HG02588 (cell line): ENCODE measurements around the gene ZFP69.
A peak's percentile ranks its signal among the peaks of the same experiment; 100 is the strongest.
"Not testable (repeated sequence)": the region's sequence is repeated elsewhere in the genome, so short reads cannot be mapped to it uniquely, and the experiment has no call there.

Experiments
- ATAC-seq: cut with Tn5 transposase; IDR thresholded peaks from one replicate; pipeline ENCODE4 v1.9.1; 2021; ENCODE audit warnings: mild to moderate bottlenecking, moderate library complexity; ENCODE audit not compliant: unreplicated experiment

Gene ZFP69

GRCh38 chr1:40476924-40477677 is at the start of gene ZFP69:
Gene ZFP69 (plus strand): TSS chr1:40477290. CDS start chr1:40479362, 2,072 bp downstream.
- ATAC-seq: peak; percentile 76

- no peak for ATAC-seq
Measured at GRCh38 chr1:40431385-40431784, 45.7 kb upstream of the ZFP69 start.

- no peak for ATAC-seq
Measured at GRCh38 chr1:40432644-40433390, 44.3 kb upstream of the ZFP69 start.

- no peak for ATAC-seq
Measured at GRCh38 chr1:40435471-40435870, 41.6 kb upstream of the ZFP69 start.

GRCh38 chr1:40435876-40436275 is 41.2 kb upstream of the ZFP69 start:
- ATAC-seq: no peak

- ATAC-seq: no peak
Measured at GRCh38 chr1:40438391-40439015, 38.6 kb upstream of the ZFP69 start.

GRCh38 chr1:40439247-40439646 is 37.8 kb upstream of the ZFP69 start:
- no peak for ATAC-seq

- ATAC-seq: peak; percentile 82
Measured at GRCh38 chr1:40449684-40450494, 27.2 kb upstream of the ZFP69 start, which contains the start of gene ZFP69B. Gene ZFP69B (plus strand): TSS chr1:40450476. CDS start chr1:40450962, 486 bp downstream.

- ATAC-seq: peak; percentile 34
Measured at GRCh38 chr1:40450495-40451237, 26.4 kb upstream of the ZFP69 start.

- ATAC-seq: no peak
Measured at GRCh38 chr1:40451238-40451585, 25.9 kb upstream of the ZFP69 start.

- ATAC-seq: no peak
Measured at GRCh38 chr1:40454873-40455272, 22.2 kb upstream of the ZFP69 start.

- no peak for ATAC-seq
Measured at GRCh38 chr1:40462956-40463590, 14.0 kb upstream of the ZFP69 start.

GRCh38 chr1:40469327-40469726 is 7.8 kb upstream of the ZFP69 start:
- ATAC-seq: no peak

- no peak for ATAC-seq
Measured at GRCh38 chr1:40475268-40475667, 1.8 kb upstream of the ZFP69 start.

GRCh38 chr1:40477678-40478053 is 576 bp downstream of the ZFP69 start:
- ATAC-seq: peak; percentile 32

GRCh38 chr1:40478276-40478675 is 1.2 kb downstream of the ZFP69 start:
- ATAC-seq: no peak

- no peak for ATAC-seq
Measured at GRCh38 chr1:40479156-40479555, 2.1 kb downstream of the ZFP69 start.

- no peak for ATAC-seq
Measured at GRCh38 chr1:40495315-40495903, 18.3 kb downstream of the ZFP69 start.

- ATAC-seq: not testable (repeated sequence)
Measured at GRCh38 chr1:40502651-40503050, 25.6 kb downstream of the ZFP69 start.
